Amniotic stem cell (primary cell): ENCODE measurements around the gene ABCG8.
"Not testable (repeated sequence)": the region's sequence is repeated elsewhere in the genome, so short reads cannot be mapped to it uniquely, and the experiment has no call there.

Experiments used
- DNase-seq: peaks from one replicate; lab custom pipeline; 2025; lab: John Stamatoyannopoulos, UW

The ABCG8 gene

DNA sequence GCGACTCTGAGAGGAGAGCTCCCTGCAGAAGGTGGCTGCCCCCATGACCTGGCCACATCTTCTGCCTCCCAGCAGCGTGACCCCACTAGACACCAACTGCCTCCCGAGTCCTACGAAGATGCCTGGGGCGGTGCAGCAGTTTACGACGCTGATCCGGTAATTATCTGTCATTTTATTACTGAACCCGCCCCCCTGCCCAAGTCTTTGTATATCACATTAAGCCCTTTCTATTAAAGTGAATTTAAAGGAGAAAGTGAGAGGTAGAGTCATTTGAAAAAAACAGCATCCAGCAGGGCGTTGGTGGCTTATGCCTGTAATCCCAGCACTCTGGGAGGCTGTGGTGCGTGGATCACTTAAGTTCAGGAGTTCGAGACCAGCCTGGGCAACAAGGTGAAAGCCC, 33.4 kb downstream of the ABCG8 start:
- DNase-seq, result no peak

DNA sequence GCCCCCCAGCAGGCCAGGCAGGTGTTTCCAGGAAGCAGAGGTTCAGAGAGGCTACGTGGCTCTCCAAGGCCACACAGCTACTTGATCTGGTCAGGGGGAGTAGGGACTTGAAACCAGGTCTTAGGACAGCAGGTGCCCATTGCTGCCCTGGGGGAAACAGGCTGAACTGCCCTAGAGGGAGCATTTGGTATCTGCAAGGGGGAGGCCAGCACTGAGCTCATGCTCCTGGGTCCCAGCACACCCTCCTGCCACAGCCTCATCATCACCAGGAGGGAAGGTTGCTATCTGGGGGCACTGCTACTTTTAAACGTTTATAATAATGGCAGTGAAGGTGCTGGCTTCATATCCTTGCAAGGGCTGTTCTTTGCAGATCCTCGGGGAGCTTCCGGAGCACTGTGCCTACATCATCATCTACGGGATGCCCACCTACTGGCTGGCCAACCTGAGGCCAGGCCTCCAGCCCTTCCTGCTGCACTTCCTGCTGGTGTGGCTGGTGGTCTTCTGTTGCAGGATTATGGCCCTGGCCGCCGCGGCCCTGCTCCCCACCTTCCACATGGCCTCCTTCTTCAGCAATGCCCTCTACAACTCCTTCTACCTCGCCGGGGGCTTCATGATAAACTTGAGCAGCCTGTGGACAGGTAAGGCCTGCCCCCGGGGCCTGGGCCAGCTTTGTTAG, 36.1 kb downstream of the ABCG8 start:
- DNase-seq, result no peak

DNA sequence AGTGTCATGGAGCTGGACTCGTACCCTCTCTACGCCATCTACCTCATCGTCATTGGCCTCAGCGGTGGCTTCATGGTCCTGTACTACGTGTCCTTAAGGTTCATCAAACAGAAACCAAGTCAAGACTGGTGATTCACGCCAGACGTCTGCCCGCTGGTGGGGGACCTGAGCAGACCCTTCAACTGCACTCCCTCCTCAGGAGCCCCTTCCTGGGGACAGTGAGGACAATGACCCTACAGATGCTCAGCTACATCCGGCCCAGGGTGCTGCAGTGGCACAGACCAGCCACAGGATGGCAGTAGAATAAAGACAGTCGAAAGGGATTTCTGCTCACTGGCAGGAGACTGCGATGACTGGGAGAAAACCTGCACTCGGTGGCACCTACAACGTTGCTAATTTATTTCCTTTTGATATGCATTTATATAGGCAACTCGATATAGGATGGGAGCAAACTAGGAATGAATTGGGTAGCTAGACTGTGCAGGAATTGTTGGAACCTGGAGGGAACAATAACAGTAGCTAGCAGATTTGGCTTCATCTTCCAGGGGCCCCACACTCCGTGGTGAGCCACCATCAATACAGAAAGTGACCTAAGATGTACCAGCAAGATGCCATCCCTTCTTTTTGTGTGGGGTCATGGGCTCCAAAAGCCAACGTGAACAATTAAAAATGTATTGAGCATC, 39.2 kb downstream of the ABCG8 start:
- DNase-seq, result peak; percentile 11

DNA sequence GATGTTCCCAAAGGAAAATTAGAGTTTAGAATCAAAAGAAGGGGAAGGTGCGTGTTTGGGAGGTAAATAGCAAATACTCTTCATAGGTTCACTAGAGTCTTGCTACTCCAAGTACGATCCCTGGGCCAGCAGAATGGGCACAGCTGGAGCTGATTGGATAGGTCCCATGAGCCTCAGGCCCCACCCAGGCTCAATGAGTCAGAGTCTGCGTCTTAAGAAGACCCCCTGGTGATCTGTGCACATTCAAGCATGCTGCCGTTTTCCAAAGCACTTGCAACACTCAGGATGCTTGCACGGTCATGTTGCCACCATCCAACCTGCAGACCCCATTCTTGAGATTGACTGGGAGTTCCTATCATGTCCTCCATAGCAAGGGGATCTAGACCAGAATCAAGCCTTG, 40.5 kb downstream of the ABCG8 start:
- no peak for DNase-seq

DNA sequence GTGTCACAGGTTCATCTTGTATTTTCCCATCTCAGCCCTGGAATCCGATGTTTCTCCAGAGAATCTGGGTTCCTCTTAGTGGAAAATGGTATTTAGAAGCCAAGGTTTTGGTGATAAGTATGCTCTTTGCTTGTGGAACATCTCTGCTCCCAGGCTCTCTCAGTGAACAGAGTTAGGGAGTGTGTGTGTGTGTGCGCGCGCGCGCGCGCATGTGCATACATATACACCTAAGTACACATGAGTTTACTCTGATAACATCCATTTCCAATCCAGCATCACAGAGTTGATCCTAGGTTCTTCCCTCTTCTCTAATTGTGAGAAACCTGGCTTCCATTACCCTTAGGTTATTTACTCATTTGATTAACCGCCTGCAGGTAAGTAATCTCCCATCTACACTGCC, 41.7 kb downstream of the ABCG8 start:
- DNase-seq, result no peak

DNA sequence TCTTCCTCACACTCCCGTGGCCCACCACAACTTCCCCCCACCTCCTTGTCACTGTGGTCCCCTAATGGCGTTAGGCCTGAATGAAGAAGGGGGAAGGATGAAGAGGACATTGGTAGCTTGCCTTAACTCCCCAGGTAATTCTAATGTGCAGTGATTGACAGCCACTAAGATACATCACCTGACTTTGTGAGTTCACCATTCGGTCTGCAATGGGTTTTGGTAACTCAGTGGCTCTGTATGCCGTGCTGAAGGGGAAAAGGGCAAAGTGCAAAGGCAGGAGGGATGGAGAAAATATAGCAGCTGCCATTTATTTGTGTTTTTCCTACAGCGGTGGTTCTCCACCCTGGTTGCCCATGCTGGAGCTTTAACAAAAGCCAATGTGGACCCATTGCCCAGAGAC, 42.2 kb downstream of the ABCG8 start:
- no peak for DNase-seq

DNA sequence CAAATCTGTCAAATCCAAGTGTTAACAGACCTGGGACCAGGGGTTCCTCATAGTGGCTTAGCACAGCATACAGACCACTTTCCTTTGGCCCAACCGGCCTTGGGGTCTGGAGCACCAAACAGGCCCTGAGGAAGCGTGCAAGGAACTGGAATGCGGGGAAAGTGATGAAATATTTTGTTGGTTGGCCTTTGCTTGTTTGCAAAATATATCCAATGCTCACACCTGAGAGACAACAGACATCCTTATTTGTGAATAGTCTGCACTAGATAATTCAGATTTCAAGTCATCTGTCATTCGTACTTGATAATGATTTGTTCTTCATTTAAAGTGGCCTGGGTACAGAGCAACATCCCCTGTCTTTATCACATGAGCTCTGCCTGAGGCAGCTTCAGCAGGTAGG, 43.5 kb downstream of the ABCG8 start:
- DNase-seq, result no peak

DNA sequence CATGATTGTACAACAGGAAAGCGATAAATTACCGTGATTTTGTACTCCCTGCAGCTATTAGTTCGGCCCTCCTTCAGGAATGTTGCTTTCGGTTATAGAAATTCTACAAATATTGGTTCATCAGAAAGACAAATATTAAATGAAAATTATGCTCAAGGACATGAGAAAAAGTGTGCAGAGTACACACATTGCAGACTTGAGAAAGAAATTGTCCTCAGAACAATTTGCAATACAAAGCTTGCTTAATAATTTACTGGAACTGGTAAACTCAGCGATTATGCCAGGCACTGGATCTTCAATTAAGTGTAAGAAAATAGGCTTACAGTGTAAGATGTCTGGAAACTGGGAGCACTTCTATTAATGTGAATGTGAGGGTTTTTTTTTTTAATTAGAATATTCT, 45.9 kb downstream of the ABCG8 start:
- no peak for DNase-seq

DNA sequence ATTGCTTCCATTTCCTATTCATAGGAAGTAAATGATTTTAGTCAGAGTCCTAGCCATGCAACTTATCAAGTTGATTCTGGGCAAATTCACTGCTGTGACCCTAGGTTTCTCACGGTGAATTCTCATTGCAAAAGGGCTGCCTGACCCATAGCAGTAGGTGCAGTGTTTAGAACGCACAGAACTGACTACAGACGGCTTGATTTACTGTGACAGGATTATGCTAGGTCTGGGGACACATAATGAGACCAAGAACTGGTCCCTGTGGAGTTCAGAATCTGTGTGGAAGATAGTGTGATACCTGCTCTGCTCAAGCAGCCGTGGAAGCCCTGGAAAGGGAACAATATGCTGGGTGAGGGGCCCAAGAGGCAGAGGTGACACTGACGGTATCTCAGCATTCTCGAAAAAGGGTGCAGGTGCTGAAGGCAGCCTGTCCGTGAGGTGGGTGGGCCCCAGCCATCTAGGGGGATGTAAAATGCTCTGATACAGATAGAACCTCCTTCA, 46.4 kb downstream of the ABCG8 start:
- no peak for DNase-seq

DNA sequence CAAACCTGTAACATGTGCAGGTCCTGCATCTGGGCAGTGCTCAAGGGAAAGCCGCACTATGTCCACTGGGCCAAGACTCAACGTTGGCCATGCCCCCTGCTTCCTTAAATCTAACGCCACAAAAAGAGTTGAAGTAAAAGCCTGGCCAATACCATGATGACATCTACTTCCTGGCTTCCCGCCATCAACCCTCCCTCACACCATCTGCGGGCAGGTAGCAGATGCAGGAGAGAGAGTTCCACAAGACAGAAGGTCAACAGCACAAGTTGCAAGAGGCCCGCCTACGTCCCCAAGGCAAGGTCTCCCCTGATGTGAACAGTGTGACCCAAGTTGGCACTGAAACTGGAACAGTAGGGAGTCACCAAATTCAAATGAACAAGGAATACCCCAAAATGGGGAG, 48.4 kb downstream of the ABCG8 start:
- DNase-seq, result no peak

DNA sequence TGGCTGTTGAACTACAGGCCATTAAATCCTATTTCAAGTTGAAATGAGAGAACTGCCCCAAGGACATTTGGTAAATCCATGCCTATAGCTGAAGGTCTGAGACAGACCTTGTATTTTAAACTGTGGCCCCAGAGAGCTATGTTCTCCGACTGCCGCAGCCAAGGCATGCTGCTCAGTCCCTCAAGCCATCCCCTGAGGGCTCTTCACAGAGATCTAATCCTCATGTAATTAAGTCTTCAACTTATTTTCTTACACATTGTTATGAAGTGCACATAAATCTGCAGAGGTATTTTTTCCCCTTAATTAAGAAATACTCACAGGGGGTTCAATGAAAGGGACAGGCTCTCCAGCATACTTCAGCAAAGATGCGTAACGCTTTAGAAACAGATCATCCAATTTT, 50.6 kb downstream of the ABCG8 start:
- no peak for DNase-seq

DNA sequence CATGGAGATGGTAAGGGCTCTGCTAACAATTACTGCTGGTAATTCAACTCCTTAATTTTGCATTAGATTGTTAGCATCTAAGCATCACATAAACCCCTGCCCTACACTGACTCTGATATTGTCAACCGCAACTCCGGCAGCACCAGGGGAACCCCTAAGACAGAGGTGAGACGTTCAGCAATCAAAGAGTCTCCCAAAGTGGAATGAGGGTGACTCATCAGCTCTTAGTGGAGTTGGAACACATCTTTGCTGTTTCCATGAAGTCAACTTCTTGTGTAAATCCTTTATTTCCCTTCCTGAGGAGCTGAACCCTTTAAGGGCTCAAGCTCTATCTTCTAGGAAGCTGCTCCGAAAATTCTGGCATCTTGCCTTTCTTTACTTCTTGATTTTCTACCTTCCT, 52.1 kb downstream of the ABCG8 start:
- no peak for DNase-seq

DNA sequence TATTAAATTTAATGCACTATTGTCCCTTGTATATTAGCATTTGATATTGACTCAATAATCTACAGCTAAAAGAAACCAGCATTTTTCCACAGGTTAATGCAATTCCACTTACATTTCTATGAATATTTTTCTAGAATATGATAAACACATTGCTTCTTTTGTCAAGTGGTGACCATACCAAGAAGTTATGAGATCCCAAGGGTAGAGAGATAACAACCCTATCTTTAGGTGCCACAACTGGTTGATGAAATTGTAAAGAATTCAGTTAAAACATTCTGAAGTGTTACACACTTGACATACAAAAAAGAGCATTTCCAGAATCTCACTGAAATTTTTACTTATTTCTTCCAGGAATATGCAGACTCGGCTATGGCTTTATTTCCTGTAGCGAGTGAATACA, 56.0 kb downstream of the ABCG8 start:
- no peak for DNase-seq

DNA sequence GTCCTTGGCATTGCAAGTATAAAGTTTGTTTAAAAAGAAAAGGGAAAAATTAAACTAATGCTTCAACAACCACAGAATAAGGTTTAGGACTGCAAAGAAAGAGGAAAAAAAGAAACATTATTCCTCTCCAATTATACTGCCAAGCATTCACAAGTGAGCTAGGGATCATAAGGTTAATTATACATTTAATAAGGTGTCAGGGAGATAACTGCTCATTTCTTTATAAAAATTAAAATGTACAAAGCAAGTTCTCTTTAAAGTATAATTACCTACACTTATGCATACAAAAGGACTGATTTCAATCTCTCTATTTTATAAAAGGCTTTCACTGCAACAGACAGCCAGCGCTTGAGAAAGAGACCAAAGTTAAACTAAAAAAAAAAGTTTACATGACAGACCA, 58.1 kb downstream of the ABCG8 start:
- no peak for DNase-seq

DNA sequence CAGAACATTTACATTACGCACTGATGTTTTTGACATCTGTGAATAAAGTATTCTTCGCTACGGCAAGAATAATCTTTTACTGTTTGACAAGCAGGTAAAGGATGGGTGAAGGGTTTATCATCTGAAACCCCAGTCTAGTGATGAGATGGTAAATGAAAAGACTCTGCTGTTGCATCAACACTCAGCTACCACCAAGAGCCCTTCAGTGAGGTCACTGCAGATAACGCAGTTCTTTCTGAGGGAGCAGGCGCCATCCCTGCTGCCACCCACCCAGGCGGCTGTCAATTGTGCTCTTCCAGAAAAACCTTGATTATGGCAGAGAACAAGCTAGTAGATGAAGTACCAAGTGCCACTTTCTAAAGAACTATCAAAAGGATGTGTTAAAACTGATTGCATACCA, 58.7 kb downstream of the ABCG8 start:
- DNase-seq, result no peak

DNA sequence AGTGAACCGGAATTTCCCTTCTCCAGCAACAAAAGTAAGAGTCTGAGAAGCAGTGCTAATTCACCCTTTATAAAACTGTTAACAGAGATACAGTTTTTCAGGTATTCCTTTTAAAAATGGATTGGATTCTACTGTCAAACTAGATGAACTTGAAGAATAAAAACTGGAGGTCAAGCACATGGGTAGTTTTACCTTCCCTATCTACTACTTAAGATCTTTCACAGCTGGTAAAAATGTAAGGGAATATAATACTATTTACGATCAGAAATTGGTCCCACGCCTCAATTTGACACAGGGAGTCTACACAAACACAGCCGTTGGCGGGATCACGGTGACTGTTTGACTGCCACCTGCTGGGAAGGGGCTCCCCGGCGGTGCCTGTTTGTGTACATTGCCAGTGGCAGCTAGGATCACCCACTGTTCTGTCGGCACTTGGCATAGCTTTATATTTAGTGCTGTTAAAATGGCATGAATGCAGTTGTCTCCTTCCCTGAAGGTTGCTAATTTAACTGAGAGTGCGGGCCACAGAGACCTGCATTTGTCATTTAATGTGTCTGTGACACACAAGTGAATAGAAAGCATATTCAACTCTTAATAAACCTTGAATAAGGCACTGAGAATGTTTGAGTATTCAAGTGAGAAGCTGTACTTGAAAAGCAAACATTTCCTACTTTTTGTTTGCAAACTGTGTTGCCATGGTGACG, 59.5 kb downstream of the ABCG8 start:
- DNase-seq, result no peak

DNA sequence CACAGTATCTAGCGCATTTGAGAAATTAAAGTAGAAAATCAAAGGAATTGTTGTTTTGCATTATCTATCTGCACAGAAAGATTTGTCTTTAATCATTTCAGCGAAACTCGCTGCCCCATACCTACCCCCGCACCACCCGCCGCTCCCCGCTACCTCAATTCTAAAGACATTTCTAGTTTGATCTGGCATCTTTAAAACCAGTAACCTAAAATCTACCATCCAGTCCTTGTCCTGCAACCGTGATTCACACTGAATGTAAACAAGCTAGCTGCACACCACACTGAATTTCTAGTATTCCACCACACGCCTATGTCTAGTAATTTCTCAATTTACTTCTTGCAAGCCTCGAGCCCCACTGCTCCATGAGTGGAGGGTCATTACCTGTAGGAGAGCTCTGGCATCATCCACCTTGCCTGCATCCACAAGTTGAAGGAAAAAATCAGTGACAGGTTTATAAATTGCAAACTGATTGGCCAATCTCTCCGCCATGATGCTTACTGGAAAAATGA, 60.1 kb downstream of the ABCG8 start:
- DNase-seq, result no peak

DNA sequence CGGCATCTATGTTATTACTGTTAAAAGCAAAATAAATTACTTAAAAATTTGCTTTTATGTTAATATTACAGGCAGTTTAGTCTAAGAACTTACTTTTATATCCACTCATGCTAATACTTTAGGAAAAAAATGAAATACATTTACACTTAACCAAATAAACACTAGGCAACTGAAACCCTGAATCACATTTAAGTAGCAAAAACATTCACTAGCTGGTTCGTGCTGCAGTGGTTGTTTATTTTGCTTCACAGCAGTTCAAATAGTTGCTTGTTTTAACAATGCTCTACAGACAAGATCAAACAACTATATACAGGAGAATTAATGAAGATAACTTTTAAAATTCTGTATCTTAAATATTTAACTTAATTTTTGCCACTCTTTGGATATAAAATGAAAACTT, 60.8 kb downstream of the ABCG8 start:
- DNase-seq, result no peak

DNA sequence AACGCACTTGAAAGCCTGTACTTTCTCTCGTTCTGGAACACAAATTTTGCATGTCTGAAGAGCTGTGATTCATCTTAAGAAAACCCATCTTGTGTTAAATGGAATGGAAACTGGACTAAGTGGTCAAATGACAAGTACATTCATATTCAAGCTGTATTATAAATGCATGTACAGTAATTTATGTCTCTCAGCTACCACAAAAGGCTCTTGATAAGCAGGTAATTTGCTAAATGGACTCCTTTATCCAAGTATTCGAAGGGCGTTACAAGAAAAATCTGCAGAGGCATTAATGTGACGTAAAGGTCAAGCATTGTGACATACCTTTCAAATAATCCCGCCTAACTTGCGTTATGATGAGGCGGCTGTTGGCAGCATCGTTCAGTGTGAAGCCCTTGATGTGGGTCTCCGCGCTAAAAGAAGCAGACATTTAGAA, 66.6 kb downstream of the ABCG8 start:
- DNase-seq, result no peak

DNA sequence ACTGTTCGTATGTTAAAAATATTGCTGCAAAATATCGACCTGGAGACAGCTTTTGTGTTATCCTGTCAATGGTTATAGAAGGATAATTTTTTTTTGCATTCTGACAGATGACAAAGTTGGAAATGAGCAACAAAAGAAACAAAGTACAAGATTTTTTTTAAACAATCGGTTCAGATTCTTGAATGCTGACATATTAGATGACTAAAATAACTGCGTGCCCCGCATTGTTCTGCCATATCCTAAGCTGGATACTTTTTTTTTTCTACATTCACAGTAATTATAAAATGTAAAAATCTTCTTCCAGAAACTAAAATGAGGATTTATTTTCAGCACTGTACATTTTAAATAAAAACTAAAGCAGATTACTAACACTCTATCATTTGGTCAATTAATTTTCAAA, 67.1 kb downstream of the ABCG8 start:
- DNase-seq, result no peak

DNA sequence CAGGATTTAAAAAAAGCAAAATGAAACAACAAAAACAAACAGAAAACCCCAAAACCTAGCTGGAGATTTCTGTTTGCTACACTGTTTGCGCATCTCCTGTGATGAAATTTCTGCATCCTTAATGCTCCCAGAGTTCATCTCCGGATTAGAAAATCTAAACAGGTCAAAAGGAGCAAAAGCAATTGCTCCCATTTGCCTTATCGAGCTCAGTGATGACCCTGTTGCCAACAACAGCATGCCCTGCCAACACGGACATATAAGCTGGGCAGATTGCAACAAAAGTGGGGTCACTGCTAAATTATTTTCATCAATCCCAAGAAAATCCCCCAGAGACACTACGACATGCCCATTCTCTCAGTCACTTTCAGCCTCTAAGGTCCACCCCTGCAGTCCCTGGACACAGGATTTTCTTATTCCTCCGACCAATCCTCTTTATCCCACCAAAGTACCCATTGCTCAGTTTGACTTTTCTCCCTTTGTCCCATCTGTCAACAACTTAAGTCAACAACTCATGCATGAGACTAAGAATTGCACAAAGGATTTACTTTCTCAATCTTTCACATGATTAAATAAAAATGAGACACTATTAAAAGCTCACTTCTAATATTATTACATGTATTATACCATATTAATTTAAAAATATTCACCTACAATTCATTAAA, 67.8 kb downstream of the ABCG8 start:
- DNase-seq, result no peak

DNA sequence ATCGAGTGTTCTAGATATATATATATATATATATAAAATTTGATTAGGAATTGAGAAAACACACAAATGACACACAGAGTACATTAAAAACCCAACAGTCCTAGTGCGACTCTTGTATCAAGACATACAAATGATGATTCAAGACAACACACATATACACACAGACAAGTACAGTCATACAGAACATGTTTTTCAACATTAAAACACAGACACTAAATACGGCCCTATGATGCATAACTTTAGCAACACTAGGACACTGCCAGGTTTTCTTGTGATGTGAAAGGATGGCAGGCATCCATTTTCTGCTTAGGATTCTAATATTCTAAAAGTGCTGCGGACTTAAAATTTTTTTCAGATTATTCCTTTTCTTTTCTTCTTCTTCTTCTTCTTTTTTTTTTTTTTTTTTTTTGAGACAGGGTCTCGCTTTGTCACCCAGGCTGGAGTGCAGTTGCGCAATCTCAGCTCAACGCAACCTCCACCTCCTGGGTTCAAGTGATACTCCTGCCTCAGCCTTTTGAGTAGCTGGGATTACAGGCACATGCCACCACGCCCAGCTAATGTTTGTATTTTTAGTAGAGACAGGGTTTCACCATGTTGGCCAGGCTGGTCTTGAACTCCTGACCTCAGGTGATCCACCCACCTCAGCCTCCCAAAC, 72.5 kb downstream of the ABCG8 start:
- DNase-seq, result not testable (repeated sequence)
